GM21717 (cell line): ENCODE results near the gene UBE2Q2.
"Not testable (repeated sequence)": the region's sequence is repeated elsewhere in the genome, so short reads cannot be mapped to it uniquely, and the experiment has no call there.

ENCODE experiments used
- ATAC-seq: cut with Tn5 transposase; IDR thresholded peaks from one replicate; pipeline ENCODE4 v1.9.1; 2021; ENCODE audit warnings: mild to moderate bottlenecking, moderate library complexity; ENCODE audit not compliant: unreplicated experiment

Gene UBE2Q2

DNA sequence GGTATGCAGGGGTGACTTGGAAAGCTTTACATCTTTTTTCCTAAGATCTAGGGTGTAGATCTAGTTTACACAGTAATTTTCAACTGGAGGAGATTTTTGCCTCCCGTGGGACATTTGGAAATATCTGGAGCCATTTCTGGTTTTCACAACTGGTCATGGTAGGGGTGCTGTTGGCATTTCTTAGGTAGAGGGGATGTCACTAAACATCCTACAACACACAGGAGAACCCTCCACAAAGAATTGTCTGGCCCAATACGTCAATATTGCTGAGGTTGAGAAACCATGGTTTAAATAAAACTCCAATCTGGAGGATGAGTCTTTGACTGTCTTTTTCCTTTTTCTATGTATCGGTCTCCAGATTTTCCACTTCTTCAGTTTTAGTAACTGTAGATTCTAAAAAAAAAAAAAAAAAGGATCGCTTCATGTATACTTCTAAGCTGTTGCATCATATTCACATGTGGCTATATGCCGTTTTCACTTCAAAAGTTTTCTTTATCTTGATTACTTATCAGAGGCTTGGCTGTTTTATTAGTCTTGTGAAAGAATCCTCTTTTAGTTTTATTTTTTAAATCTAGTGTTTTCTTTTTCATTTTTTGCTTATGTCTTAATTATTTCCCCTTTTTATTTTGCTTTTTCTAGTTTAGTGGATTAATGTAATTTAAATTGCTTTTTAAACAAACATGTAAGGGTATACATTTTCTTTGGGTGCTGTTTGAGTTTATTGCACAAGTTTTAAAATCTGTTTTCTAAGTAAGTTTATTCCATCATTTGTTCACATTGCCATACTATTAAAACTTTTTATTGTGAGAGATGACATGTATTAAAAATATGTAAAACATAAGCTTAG lies 21.2 kb downstream of the UBE2Q2 start:
- ATAC-seq: no peak

DNA sequence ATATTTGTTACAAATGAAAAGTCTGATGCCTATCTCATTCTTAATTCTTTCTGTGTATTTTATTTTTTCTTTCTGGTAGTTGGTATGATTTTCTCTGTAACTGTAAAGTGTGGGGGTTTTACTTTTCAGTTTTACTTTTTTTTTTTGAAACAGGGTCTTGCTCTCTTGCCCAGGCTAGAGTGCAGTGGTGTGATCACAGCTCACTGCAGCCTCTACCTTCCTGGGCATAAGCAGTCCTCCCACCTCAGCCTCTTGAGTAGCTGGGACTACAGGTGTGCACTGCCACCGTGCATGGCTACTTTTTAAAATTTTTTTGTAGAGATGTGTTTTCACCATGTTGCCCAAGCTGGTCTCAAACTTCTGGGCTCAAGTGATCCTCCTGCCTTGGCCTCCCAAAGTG lies 22.8 kb downstream of the UBE2Q2 start:
- not testable (repeated sequence) for ATAC-seq

DNA sequence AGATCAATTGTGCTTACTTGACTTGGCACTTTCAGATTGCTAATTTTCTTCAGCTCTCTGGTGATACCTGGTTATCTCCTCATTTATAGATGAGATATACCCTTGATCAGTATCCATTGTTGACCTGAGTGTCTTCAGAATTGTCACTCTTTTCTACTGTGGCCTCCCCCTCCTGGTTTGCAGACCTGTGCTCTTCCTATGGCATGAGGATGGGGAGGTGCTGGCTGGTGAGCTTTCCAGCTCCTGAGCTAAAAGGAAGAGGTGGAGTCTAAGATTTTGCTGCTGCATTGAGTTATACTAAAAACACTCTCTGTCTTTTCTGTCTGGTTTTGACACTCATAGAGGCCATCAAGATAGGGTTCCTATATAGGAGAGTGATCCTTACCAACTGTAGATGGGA lies 23.7 kb downstream of the UBE2Q2 start:
- no peak for ATAC-seq

- ATAC-seq: no peak
These were observed 24.2 kb downstream of the UBE2Q2 start for GRCh38 chr15:75867449-75867848.

- no peak for ATAC-seq
These were observed 24.8 kb downstream of the UBE2Q2 start for GRCh38 chr15:75868019-75868418.

- no peak for ATAC-seq
These were observed 26.2 kb downstream of the UBE2Q2 start for GRCh38 chr15:75869446-75869845.

- ATAC-seq: not testable (repeated sequence)
These were observed 28.3 kb downstream of the UBE2Q2 start for GRCh38 chr15:75871589-75871988.

GRCh38 chr15:75872403-75872990 lies 29.2 kb downstream of the UBE2Q2 start:
- no peak for ATAC-seq

GRCh38 chr15:75884041-75884440 lies 40.8 kb downstream of the UBE2Q2 start:
- ATAC-seq: no peak

- no peak for ATAC-seq
These were observed 43.9 kb downstream of the UBE2Q2 start for GRCh38 chr15:75887178-75887577.

- ATAC-seq: no peak
These were observed 48.6 kb downstream of the UBE2Q2 start for GRCh38 chr15:75891895-75892294.

DNA sequence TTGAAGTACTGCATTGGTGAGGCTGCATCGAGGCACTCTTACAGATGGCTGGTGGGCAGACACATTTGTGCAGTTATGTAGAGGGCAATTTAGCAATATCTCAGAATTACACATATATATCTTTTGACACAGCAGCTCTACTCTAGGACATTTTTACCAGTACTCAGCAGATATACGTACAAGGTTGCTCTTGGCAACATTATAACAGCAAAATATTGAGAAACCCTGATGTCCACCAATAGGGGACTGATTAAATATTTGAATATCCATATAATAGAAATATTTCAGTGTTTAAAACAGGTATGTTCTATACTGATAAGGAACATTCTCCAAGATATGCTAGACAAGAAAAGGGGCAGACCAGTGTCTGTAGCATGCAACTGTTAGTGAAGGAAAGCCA lies 52.5 kb downstream of the UBE2Q2 start:
- no peak for ATAC-seq

GRCh38 chr15:75900577-75900976 lies 57.3 kb downstream of the UBE2Q2 start:
- no peak for ATAC-seq

- no peak for ATAC-seq
These were observed 58.9 kb downstream of the UBE2Q2 start for GRCh38 chr15:75902129-75902557.

- ATAC-seq: peak; percentile 86
These were observed 60.3 kb downstream of the UBE2Q2 start, which contains the start of gene FBXO22 for GRCh38 chr15:75903331-75904239. FBXO22 (plus strand) TSS chr15:75903878; CDS start chr15:75903964, 86 bp downstream.

- no peak for ATAC-seq
These were observed 62.0 kb downstream of the UBE2Q2 start for GRCh38 chr15:75905231-75905630.

DNA sequence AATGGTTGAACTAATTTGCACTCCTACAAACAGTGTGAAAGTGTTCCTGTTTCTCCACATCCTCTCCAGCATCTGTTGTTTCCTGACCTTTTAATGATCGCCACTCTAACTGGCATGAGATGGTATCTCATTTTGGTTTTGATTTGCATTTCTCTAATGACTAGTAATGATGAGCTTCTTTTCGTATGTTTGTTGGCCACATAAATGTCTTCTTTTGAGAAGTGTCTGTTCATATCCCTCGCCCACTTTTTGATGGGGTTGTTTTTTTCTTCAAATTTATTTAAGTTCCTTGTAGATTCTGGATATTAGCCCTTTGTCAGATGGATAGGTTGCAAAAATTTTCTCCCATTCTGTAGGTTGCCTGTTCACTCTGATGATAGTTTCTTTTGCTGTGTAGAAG lies 67.1 kb downstream of the UBE2Q2 start:
- not testable (repeated sequence) for ATAC-seq

DNA sequence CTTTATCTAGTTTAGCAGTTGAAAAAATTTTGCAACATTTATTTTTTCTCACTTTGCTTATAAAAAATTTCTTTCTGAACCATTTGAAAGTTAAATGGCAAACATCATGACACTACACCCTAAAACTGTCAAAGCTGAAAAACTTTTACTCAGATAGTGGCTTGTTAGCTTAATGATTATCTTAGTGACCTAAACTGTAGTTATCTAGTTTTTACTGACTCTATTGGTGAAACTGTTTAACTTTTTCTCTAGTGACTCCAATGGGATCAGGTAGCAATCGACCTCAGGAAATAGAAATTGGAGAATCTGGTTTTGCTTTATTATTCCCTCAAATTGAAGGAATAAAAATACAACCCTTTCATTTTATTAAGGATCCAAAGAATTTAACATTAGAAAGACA lies 73.7 kb downstream of the UBE2Q2 start:
- no peak for ATAC-seq

DNA sequence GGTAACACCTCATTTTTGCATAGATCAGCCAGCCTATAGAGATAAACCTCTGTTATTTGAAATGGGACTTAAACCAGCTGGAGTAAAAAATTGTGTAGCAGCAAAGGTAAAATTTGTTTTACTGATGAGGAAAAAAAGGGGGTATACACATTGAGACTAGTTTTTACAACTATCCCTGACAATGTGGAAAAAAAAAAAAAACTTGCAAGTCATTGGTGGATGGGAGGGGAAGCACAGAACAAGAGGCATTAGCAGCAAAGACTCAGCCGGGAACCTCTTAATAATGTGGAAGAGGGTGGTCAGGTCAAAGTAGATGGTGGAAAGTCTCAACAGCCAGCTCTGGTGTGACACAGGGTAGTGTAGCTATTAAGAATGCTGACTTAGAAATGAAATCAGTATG lies 74.9 kb downstream of the UBE2Q2 start:
- no peak for ATAC-seq

- no peak for ATAC-seq
These were observed 76.8 kb downstream of the UBE2Q2 start for GRCh38 chr15:75920079-75920478.
